ENCODE results near the gene CATSPERB.
"Not testable (repeated sequence)": the region's sequence is repeated elsewhere in the genome, so short reads cannot be mapped to it uniquely, and the experiment has no call there.

DNA sequence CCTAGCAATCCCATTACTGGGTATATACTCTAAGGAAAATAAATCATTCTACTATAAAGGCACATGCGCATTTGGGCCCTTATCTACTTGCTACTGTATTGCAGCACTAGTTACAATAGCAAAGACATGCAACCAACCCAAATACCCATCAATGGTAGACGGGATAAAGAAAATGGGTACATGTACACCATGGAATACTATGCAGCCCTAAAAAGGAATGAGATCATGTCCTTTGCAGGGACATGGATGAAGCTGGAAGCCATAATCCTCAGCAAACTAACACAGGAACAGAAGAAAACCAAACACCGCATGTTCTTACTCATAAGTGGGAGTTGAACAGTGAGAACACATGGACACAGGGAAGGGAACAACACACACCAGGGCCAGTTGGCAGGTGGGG, 54.2 kb downstream of the CATSPERB start:
- TF ChIP-seq, protein P1, sequence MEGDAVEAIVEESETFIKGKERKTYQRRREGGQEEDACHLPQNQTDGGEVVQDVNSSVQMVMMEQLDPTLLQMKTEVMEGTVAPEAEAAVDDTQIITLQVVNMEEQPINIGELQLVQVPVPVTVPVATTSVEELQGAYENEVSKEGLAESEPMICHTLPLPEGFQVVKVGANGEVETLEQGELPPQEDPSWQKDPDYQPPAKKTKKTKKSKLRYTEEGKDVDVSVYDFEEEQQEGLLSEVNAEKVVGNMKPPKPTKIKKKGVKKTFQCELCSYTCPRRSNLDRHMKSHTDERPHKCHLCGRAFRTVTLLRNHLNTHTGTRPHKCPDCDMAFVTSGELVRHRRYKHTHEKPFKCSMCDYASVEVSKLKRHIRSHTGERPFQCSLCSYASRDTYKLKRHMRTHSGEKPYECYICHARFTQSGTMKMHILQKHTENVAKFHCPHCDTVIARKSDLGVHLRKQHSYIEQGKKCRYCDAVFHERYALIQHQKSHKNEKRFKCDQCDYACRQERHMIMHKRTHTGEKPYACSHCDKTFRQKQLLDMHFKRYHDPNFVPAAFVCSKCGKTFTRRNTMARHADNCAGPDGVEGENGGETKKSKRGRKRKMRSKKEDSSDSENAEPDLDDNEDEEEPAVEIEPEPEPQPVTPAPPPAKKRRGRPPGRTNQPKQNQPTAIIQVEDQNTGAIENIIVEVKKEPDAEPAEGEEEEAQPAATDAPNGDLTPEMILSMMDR (IDR thresholded peaks at IDR 0.05): not testable (repeated sequence)
- not testable (repeated sequence) for TF ChIP-seq POLR2A, EP300 (IDR thresholded peaks at IDR 0.05)

Data from tibial nerve (tissue), 4 donors.